ENCODE data around the gene GRM2.

DNA sequence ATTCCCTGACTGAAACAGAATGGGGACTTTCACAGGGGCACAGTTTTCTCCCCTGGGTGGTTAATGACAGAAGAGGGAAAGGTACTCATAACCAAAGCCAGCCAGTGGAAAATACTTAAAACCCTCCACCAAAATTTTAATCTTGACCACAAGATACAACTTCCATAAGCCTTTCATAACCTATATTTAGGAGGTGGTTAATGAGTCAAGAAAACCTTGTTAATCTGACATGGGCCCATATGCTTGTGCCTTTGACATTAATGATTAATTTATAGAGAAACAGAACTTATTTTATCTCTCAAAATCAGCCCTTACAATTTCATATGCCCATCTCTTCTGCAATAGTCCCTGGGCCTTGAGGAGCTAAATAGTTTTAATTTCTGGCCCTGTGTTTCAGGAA lies 41.0 kb downstream of the GRM2 start:
- TF ChIP-seq, protein P1, sequence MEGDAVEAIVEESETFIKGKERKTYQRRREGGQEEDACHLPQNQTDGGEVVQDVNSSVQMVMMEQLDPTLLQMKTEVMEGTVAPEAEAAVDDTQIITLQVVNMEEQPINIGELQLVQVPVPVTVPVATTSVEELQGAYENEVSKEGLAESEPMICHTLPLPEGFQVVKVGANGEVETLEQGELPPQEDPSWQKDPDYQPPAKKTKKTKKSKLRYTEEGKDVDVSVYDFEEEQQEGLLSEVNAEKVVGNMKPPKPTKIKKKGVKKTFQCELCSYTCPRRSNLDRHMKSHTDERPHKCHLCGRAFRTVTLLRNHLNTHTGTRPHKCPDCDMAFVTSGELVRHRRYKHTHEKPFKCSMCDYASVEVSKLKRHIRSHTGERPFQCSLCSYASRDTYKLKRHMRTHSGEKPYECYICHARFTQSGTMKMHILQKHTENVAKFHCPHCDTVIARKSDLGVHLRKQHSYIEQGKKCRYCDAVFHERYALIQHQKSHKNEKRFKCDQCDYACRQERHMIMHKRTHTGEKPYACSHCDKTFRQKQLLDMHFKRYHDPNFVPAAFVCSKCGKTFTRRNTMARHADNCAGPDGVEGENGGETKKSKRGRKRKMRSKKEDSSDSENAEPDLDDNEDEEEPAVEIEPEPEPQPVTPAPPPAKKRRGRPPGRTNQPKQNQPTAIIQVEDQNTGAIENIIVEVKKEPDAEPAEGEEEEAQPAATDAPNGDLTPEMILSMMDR (IDR thresholded peaks at IDR 0.05) = no peak
- TF ChIP-seq POLR2AphosphoS5 (IDR thresholded peaks at IDR 0.05) (no peak), EP300 (IDR thresholded peaks at IDR 0.05) (no peak), POLR2A (IDR thresholded peaks at IDR 0.05) (no peak)
